ENCODE results near the gene DHH. TPM values are rescaled to one million over a fixed set of nuclear protein-coding genes. Genes with fewer than 3 reads are reported as not detected.
A peak's percentile ranks its signal among the peaks of the same experiment; 100 is the strongest.

The DHH gene
- total RNA-seq (2022) (not detected in 2 replicates), Bru-seq, nascent RNA (percentile 10 among the genes with signal in this experiment), BruChase-seq, experiment 1, labeled RNA remaining after a 6-hour chase (percentile 31 among the genes with signal in this experiment), BruChase-seq, experiment 2, labeled RNA remaining after a 2-hour chase (percentile 23 among the genes with signal in this experiment)
- long read RNA-seq, result 0 reads

DNA sequence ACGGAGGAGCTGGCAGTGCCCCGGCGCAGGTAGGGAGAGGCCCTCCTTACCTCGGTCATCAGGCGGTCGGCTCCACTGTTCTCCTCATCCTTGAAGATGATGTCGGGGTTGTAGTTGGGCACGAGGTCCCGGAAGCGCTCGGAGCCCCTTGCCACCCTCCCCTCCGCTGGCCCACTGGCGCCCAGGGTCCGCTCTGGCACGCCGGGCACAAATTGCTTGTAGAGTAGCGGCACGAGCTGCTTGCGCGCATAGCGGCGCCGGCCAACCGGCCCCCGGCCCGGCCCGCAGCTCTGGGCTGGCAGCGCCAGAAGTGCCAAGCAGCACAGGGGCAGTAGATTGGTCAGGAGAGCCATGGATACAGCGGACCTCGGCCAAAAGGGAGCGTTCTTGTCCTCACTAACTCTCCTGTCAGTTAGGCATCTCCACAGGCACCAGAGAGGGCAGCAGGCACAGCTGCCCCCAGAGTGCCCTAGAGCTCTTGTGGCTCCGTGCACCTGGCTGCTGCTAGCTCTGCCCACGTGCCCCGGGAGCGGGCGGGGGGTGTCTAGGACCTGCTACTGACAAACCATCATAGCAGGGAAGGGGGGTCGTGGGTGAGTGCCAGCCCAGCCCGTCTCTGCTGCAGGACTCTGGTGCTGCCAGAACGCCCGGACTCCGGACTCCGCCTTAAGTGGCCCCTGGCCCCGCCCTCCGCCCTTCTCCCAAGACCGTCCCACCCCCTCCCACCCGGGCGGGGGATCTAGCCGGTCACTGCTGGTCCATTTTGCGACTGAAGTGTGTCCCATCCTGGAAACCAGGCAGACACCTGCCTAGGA lies at the start of gene DHH:
TSS of gene DHH (minus strand) at position 642 of the 815 bp plus-strand sequence. CDS start at position 353, 289 bp downstream.
- peaks cover 5% of the 10 kb centered on the region for H3K4me1 Mint-ChIP-seq (ENCODE audit: insufficient read depth, unreplicated experiment)
- H3K36me3 Mint-ChIP-seq (ENCODE audit: insufficient read depth, unreplicated experiment), result peaks cover 24% of the 10 kb centered on the region
- DNase-seq (ENCODE audit: unreplicated experiment), result no peak
- CTCF ChIA-PET, result interaction anchor here (0.7 to 1.7 kb wide), 9 partner anchors 8 to 198 kb away, joined by 3 to 5 read pairs (median 3); no protein-coding TSS in a partner anchor
- POLR2A ChIA-PET, result interaction anchor here (0.7 to 4.8 kb wide), 5 partner anchors 15 to 79 kb away, joined by 3 to 24 read pairs (median 6); partner anchors contain the start of genes LMBR1L and TUBA1B
- TF ChIP-seq, protein P1, sequence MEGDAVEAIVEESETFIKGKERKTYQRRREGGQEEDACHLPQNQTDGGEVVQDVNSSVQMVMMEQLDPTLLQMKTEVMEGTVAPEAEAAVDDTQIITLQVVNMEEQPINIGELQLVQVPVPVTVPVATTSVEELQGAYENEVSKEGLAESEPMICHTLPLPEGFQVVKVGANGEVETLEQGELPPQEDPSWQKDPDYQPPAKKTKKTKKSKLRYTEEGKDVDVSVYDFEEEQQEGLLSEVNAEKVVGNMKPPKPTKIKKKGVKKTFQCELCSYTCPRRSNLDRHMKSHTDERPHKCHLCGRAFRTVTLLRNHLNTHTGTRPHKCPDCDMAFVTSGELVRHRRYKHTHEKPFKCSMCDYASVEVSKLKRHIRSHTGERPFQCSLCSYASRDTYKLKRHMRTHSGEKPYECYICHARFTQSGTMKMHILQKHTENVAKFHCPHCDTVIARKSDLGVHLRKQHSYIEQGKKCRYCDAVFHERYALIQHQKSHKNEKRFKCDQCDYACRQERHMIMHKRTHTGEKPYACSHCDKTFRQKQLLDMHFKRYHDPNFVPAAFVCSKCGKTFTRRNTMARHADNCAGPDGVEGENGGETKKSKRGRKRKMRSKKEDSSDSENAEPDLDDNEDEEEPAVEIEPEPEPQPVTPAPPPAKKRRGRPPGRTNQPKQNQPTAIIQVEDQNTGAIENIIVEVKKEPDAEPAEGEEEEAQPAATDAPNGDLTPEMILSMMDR (IDR thresholded peaks at IDR 0.05; ENCODE audit: unreplicated experiment), result no peak
- BruUV-seq (replicated peaks), result no TSS peak
- no peak within 1 kb of the TSS for H3K4me3 Mint-ChIP-seq (ENCODE audit: unreplicated experiment)
- H3K27ac Mint-ChIP-seq (ENCODE audit: low read depth, unreplicated experiment), result no peak within 1 kb of the TSS
- no peaks in the 10 kb centered on the region for H3K9me3 Mint-ChIP-seq (ENCODE audit: unreplicated experiment)
- no peaks in the 10 kb centered on the region for H3K27me3 Mint-ChIP-seq (ENCODE audit: insufficient read depth, unreplicated experiment)
- intact Hi-C loops (cut with micrococcal nuclease), result no loop called here

DNA sequence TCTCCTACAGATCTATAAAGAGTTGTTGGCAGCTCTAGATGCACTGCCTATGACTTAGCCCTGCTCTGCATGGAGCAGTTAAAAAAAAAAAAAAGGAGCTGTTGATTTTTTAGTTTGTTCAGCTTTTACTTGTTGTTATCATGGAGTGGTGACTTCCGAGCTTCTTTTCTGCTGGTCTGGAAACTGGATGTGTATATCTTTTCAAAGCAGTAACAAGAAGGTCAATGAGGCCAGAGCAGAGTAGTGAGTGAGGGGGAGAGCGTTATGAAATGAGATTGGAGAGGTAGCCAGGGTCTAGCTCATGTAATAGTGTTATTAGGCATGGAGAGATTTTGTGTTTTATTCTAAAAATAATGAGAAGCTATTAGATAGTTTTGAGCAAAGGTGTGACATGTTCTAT lies 49.8 kb upstream of the DHH start:
- no peaks in the 10 kb centered on the region for H3K4me1 Mint-ChIP-seq (ENCODE audit: insufficient read depth, unreplicated experiment)
- no peaks in the 10 kb centered on the region for H3K9me3 Mint-ChIP-seq (ENCODE audit: unreplicated experiment)
- no peak overlapping the region for H3K27ac Mint-ChIP-seq (ENCODE audit: low read depth, unreplicated experiment)
- intact Hi-C loops (cut with micrococcal nuclease), result no loop called here
- TF ChIP-seq, protein P1 (IDR thresholded peaks at IDR 0.05; ENCODE audit: unreplicated experiment), result no peak
- ChIA-PET POLR2A (interaction anchor here (1.3 to 4.6 kb wide), 2 partner anchors 12 to 14 kb away, joined by 5 to 26 read pairs; partner anchors contain the start of gene TUBA1B), CTCF (interaction anchor here (0.6 to 1.4 kb wide), 3 partner anchors 13 to 81 kb away, joined by 3 read pairs; partner anchors contain the start of gene TUBA1A)
- H3K27me3 Mint-ChIP-seq (ENCODE audit: insufficient read depth, unreplicated experiment), result no peaks in the 10 kb centered on the region
- no TSS peak for BruUV-seq (replicated peaks)
- H3K36me3 Mint-ChIP-seq (ENCODE audit: insufficient read depth, unreplicated experiment), result no peaks in the 10 kb centered on the region
- no peak for DNase-seq (ENCODE audit: unreplicated experiment)
- H3K4me3 Mint-ChIP-seq (ENCODE audit: unreplicated experiment), result no peak overlapping the region

DNA sequence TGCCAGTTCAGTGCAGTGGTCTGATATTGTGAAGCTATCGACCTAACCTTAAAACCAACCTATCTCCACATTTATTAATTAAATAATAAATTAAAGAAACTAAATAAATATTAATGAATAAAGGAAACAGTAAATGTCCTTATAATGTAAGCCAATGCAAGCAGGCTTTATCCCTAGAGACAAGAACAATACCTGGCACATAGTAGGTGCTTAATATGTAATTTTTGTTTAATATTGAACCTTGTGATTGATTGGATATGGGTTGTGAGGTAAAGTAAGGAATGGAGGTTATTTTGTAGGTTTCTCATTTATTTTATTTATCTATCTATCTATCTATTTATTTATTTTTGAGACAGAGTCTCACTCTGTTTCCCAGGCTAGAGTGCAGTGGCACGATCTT lies 44.4 kb upstream of the DHH start:
- Mint-ChIP-seq H3K27me3 (ENCODE audit: insufficient read depth, unreplicated experiment) (no peaks in the 10 kb centered on the region), H3K9me3 (ENCODE audit: unreplicated experiment) (no peaks in the 10 kb centered on the region), H3K36me3 (ENCODE audit: insufficient read depth, unreplicated experiment) (no peaks in the 10 kb centered on the region), H3K27ac (ENCODE audit: low read depth, unreplicated experiment) (no peak overlapping the region), H3K4me3 (ENCODE audit: unreplicated experiment) (no peak overlapping the region), H3K4me1 (ENCODE audit: insufficient read depth, unreplicated experiment) (peaks cover 5% of the 10 kb centered on the region)
- no TSS peak for BruUV-seq (replicated peaks)
- TF ChIP-seq, protein P1 (IDR thresholded peaks at IDR 0.05; ENCODE audit: unreplicated experiment), result no peak
- ChIA-PET POLR2A (interaction anchor here (1.1 kb wide), 1 partner anchor 96 kb away, joined by 3 read pairs; no protein-coding TSS in a partner anchor), CTCF (interaction anchor here (1.1 kb wide), 1 partner anchor 9 kb away, joined by 3 read pairs; no protein-coding TSS in a partner anchor)
- intact Hi-C loops (cut with micrococcal nuclease), result no loop called here
- no peak for DNase-seq (ENCODE audit: unreplicated experiment)

DNA sequence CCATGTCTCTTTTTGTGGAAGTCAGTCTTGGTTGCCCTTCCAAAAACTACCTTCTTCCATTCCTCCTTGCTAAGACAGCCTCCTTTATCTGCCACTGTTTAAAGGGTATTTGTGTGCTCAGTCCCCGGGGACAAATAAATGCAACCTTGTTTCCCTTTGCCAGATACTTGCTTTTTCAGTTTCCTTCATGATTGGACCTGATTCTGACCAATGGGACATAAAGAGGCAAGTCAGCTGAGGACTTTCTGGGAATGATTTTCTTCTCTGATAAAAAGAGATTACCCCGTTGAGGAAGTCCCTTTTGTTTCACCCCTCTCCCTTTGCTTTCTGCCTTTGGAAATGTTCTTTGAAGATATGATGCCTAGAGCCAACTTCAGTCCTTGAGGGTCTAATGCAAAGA lies 44.0 kb upstream of the DHH start:
- ChIA-PET POLR2A (interaction anchor here (1.1 to 1.7 kb wide), 2 partner anchors 29 to 97 kb away, joined by 3 read pairs; no protein-coding TSS in a partner anchor), CTCF (interaction anchor here (0.7 to 1.1 kb wide), 2 partner anchors 9 to 65 kb away, joined by 3 to 4 read pairs; no protein-coding TSS in a partner anchor)
- no peaks in the 10 kb centered on the region for H3K27me3 Mint-ChIP-seq (ENCODE audit: insufficient read depth, unreplicated experiment)
- no peaks in the 10 kb centered on the region for H3K36me3 Mint-ChIP-seq (ENCODE audit: insufficient read depth, unreplicated experiment)
- peak overlapping the region; percentile 28 for H3K27ac Mint-ChIP-seq (ENCODE audit: low read depth, unreplicated experiment)
- TF ChIP-seq, protein P1 (IDR thresholded peaks at IDR 0.05; ENCODE audit: unreplicated experiment), result no peak
- peaks cover 5% of the 10 kb centered on the region for H3K4me1 Mint-ChIP-seq (ENCODE audit: insufficient read depth, unreplicated experiment)
- no peaks in the 10 kb centered on the region for H3K9me3 Mint-ChIP-seq (ENCODE audit: unreplicated experiment)
- no peak overlapping the region for H3K4me3 Mint-ChIP-seq (ENCODE audit: unreplicated experiment)
- no peak for DNase-seq (ENCODE audit: unreplicated experiment)
- BruUV-seq (replicated peaks), result no TSS peak
- intact Hi-C loops (cut with micrococcal nuclease), result no loop called here

All from MCF 10A (cell line).